HEK293 (cell line): ENCODE results near the gene SPATA25.

Source experiments
- CTCF ChIP-seq: fragments of 450-650 bp; formaldehyde crosslinking; IDR thresholded peaks from 2 replicates; pipeline ENCODE4 v1.5.1; 2016; ENCODE audit warnings: missing biosample characterization, missing genetic modification characterization
- KLF1 ChIP-seq: fragments of 450-650 bp; formaldehyde crosslinking; IDR thresholded peaks from 2 replicates; pipeline ENCODE4 v1.5.1; 2016; ENCODE audit warnings: missing biosample characterization, missing genetic modification characterization
- PRDM2 ChIP-seq: fragments of 450-650 bp; formaldehyde crosslinking; IDR thresholded peaks from 2 replicates; pipeline ENCODE4 v1.5.1; 2016; ENCODE audit warnings: missing biosample characterization, missing genetic modification characterization, borderline replicate concordance
- YY1 ChIP-seq: fragments of 450-650 bp; formaldehyde crosslinking; IDR thresholded peaks from 2 replicates; pipeline ENCODE4 v1.5.1; 2018; ENCODE audit warnings: missing biosample characterization, missing genetic modification characterization
- ZNF138 ChIP-seq: fragments of 450-650 bp; formaldehyde crosslinking; IDR thresholded peaks from 2 replicates; pipeline ENCODE4 v1.5.1; 2016; ENCODE audit warnings: missing biosample characterization, missing genetic modification characterization, borderline replicate concordance
- ZNF501 ChIP-seq: fragments of 450-650 bp; formaldehyde crosslinking; IDR thresholded peaks from 2 replicates; pipeline ENCODE4 v1.5.1; 2016; ENCODE audit warnings: missing biosample characterization, missing genetic modification characterization
- ZNF510 ChIP-seq: fragments of 450-650 bp; formaldehyde crosslinking; IDR thresholded peaks from 2 replicates; pipeline ENCODE4 v1.5.1; 2018; ENCODE audit warnings: mild to moderate bottlenecking, missing genetic modification characterization, missing biosample characterization; ENCODE audit not compliant: insufficient replicate concordance
- ZNF529 ChIP-seq: fragments of 450-650 bp; formaldehyde crosslinking; IDR thresholded peaks from 2 replicates; pipeline ENCODE4 v1.5.1; 2017; ENCODE audit warnings: missing genetic modification characterization, missing biosample characterization; ENCODE audit not compliant: insufficient replicate concordance
- ZNF654 ChIP-seq: fragments of 450-650 bp; formaldehyde crosslinking; IDR thresholded peaks from 2 replicates; pipeline ENCODE4 v1.5.1; 2016; ENCODE audit warnings: low read depth, missing biosample characterization, missing genetic modification characterization

- no peak for TF ChIP-seq KLF1 (tag by site-specific recombination)
- TF ChIP-seq ZNF654 (tag by site-specific recombination): no peak
- TF ChIP-seq CTCF (tag by site-specific recombination): no peak
- TF ChIP-seq PRDM2: no peak
- TF ChIP-seq YY1: no peak
- TF ChIP-seq ZNF501 (tag by site-specific recombination): no peak
- TF ChIP-seq ZNF138 (tag by site-specific recombination): no peak
- TF ChIP-seq ZNF510 (tag by site-specific recombination): no peak
- TF ChIP-seq ZNF529 (tag by site-specific recombination): no peak
These were observed 6.4 kb upstream of the SPATA25 start for GRCh38 chr20:45893831-45894230.
